Loucy (cell line): ENCODE measurements around the gene IRAK1.

Experiments used
- CTCF ChIP-seq: fragments of 200-600 bp; sonication (generic); conservative IDR thresholded peaks from 2 replicates; pipeline ENCODE4 v1.5.1; 2014; ENCODE audit warnings: mild to moderate bottlenecking, antibody characterized with exemption, low read length
- EZH2phosphoT487 ChIP-seq: fragments of 200-600 bp; IDR thresholded peaks from 2 replicates; pipeline ENCODE4 v1.6.1; 2018; ENCODE audit warnings: antibody characterized with exemption, mild to moderate bottlenecking, moderate library complexity, borderline replicate concordance

- no peak for TF ChIP-seq EZH2phosphoT487
- TF ChIP-seq CTCF, result no peak
Measured at GRCh38 chrX:153966283-153966688, 53.4 kb downstream of the IRAK1 start.
